Type B pancreatic cell (in vitro differentiated cells): Measurements from ENCODE around the gene SLC25A34. TPM values are rescaled to one million over a fixed set of nuclear protein-coding genes. Genes with fewer than 3 reads are reported as not detected.

ENCODE experiments used
- DNase-seq: peaks from one replicate; pipeline ENCODE4 v3.0.0; 2021; ENCODE audit warnings: mixed read lengths; ENCODE audit not compliant: unreplicated experiment; ENCODE audit errors: extremely low spot score
- H3K27ac Mint-ChIP-seq: 2 replicates; pipeline ENCODE4 v1.8.0; 2021; ENCODE audit warnings: mild to moderate bottlenecking, mixed read lengths
- H3K27me3 Mint-ChIP-seq: 2 replicates; pipeline ENCODE4 v1.8.0; 2021; ENCODE audit warnings: mixed read lengths
- H3K36me3 Mint-ChIP-seq: 2 replicates; pipeline ENCODE4 v1.8.0; 2021; ENCODE audit warnings: mixed read lengths
- H3K4me1 Mint-ChIP-seq: one replicate; pipeline ENCODE4 v1.8.0; 2021; ENCODE audit warnings: mixed read lengths; ENCODE audit not compliant: unreplicated experiment
- H3K4me3 Mint-ChIP-seq: 2 replicates; pipeline ENCODE4 v1.8.0; 2021; ENCODE audit warnings: mild to moderate bottlenecking, mixed read lengths
- H3K9me3 Mint-ChIP-seq: 2 replicates; pipeline ENCODE4 v1.8.0; 2021; ENCODE audit warnings: mixed read lengths
- CTCF ChIP-seq: fragments of 200-600 bp; sonication (generic); conservative IDR thresholded peaks from 2 replicates; pipeline ENCODE4 v1.5.0; 2021; ENCODE audit warnings: antibody characterized with exemption, mild to moderate bottlenecking
- total RNA-seq: library from RNA; stranded (reverse); gene quantifications from 2 replicates; pipeline ENCODE4 v1.2.1, GENCODE V29; 2021; ENCODE audit warnings: low replicate concordance

The SLC25A34 gene
- total RNA-seq, 1 donor from 2014 or later = 3.8 TPM

- Mint-ChIP-seq H3K4me1 (peaks cover 6% of the 10 kb centered on the region), H3K4me3 (no peak overlapping the region), H3K27ac (no peak overlapping the region), H3K36me3 (peaks cover 8% of the 10 kb centered on the region), H3K9me3 (no peaks in the 10 kb centered on the region), H3K27me3 (no peaks in the 10 kb centered on the region)
- no peak for DNase-seq
- TF ChIP-seq CTCF = no peak
Observed at GRCh38 chr1:15717418-15718125, 18.5 kb upstream of the SLC25A34 start.

GRCh38 chr1:15718199-15718601 is 17.9 kb upstream of the SLC25A34 start:
- no peak for DNase-seq
- no peak for TF ChIP-seq CTCF
- Mint-ChIP-seq H3K27me3 (no peaks in the 10 kb centered on the region), H3K27ac (no peak overlapping the region), H3K9me3 (no peaks in the 10 kb centered on the region), H3K36me3 (peaks cover 12% of the 10 kb centered on the region), H3K4me1 (peaks cover 6% of the 10 kb centered on the region), H3K4me3 (no peak overlapping the region)

- Mint-ChIP-seq H3K36me3 (peaks cover 10% of the 10 kb centered on the region), H3K9me3 (no peaks in the 10 kb centered on the region), H3K27me3 (no peaks in the 10 kb centered on the region), H3K4me1 (peaks cover 2% of the 10 kb centered on the region), H3K27ac (no peak overlapping the region), H3K4me3 (no peak overlapping the region)
- TF ChIP-seq CTCF = no peak
- DNase-seq = no peak
Observed at GRCh38 chr1:15719381-15720120, 16.5 kb upstream of the SLC25A34 start.

GRCh38 chr1:15720861-15721260 is 15.2 kb upstream of the SLC25A34 start:
- DNase-seq = no peak
- no peak overlapping the region for H3K27ac Mint-ChIP-seq
- H3K4me1 Mint-ChIP-seq = no peaks in the 10 kb centered on the region
- H3K36me3 Mint-ChIP-seq = peaks cover 8% of the 10 kb centered on the region
- H3K27me3 Mint-ChIP-seq = no peaks in the 10 kb centered on the region
- H3K9me3 Mint-ChIP-seq = no peaks in the 10 kb centered on the region
- no peak overlapping the region for H3K4me3 Mint-ChIP-seq
- no peak for TF ChIP-seq CTCF

GRCh38 chr1:15722411-15722810 is 13.6 kb upstream of the SLC25A34 start:
- H3K36me3 Mint-ChIP-seq = peaks cover 8% of the 10 kb centered on the region
- H3K4me3 Mint-ChIP-seq = no peak overlapping the region
- no peak for TF ChIP-seq CTCF
- peak overlapping the region; percentile 51 for H3K27ac Mint-ChIP-seq
- H3K4me1 Mint-ChIP-seq = no peaks in the 10 kb centered on the region
- no peaks in the 10 kb centered on the region for H3K9me3 Mint-ChIP-seq
- no peak for DNase-seq
- no peaks in the 10 kb centered on the region for H3K27me3 Mint-ChIP-seq
